DND-41 (cell line): Measurements from ENCODE around the gene IGLL1.

Experiments used
- EZH2 ChIP-seq: IDR thresholded peaks from 3 replicates; pipeline ENCODE4 v1.6.1; 2012; ENCODE audit warnings: borderline replicate concordance, low read depth, mild to moderate bottlenecking, moderate library complexity, low read length, inconsistent platforms; ENCODE audit not compliant: severe bottlenecking
- TF ChIP-seq, protein P1 (sequence below): IDR thresholded peaks from 2 replicates; pipeline ENCODE4 v1.5.1; 2012; ENCODE audit warnings: borderline replicate concordance, low read length, moderate library complexity, mild to moderate bottlenecking; ENCODE audit not compliant: poor library complexity, severe bottlenecking; ENCODE audit errors: extremely low read depth

DNA sequence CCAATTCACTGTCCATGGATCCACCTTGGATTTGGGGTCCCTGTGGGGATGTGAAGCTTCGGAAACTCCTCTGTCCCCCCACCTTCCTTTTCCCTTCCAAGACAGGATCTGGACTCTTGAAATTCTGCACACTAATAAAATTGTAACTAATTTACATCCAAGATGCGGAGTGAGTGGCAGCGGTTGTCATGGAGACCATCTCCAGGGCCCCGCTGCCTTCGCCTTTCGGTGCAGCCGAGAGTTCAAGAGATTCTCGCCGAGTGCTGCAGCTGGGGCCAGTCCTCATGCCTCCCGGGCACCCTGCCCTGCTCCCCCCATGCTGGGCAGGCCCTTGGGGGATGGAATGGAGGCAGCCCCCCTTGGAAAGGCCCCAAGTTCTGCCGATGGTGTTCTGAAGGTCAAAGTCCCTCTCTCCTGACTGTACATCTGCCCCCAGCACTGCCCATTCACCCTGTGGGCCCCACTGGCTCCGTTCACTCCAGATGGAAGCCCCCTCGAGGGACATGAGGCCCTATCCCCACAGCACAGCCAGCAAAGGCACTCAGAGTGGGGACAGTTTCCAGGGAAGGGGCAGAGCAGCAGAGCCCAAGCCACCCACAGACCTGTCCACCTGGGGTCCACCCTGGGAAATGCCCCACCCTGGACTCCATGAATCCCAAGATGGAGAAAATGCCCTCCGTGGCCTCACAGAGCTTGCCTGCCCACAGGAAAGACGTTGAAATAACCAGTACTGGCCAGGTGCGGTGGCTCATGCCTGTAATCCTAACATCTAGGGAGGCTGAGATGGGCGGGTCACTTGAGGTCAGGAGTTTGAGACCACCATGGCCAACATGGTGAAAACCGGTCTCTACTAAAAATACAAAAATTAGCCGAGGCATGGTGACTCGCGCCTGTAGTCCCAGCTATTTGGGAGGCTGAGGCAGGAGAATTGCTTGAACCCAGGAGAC lies 25.9 kb downstream of the IGLL1 start:
- TF ChIP-seq, protein P1, sequence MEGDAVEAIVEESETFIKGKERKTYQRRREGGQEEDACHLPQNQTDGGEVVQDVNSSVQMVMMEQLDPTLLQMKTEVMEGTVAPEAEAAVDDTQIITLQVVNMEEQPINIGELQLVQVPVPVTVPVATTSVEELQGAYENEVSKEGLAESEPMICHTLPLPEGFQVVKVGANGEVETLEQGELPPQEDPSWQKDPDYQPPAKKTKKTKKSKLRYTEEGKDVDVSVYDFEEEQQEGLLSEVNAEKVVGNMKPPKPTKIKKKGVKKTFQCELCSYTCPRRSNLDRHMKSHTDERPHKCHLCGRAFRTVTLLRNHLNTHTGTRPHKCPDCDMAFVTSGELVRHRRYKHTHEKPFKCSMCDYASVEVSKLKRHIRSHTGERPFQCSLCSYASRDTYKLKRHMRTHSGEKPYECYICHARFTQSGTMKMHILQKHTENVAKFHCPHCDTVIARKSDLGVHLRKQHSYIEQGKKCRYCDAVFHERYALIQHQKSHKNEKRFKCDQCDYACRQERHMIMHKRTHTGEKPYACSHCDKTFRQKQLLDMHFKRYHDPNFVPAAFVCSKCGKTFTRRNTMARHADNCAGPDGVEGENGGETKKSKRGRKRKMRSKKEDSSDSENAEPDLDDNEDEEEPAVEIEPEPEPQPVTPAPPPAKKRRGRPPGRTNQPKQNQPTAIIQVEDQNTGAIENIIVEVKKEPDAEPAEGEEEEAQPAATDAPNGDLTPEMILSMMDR, result no peak
- TF ChIP-seq EZH2, result no peak
